K562 (cell line): ENCODE measurements around the gene NECTIN4. TPM values are rescaled to one million over a fixed set of nuclear protein-coding genes. Genes with fewer than 3 reads are reported as not detected.
A peak's percentile ranks its signal among the peaks of the same experiment; 100 is the strongest.

Experiments used
- ATAC-seq: fragments of 200-7000 bp; cut with Tn5 transposase; 3 replicates; pipeline ENCODE4 v1.9.1; 2020; ENCODE audit warnings: moderate library complexity
- BruUV-seq: library from RNA; stranded (reverse); fragments of 400-500 nt; replicated peaks from 2 replicates; lab custom pipeline; 2021; lab: Mats Ljungman, UMichigan
- CTCF ChIA-PET: fragments of 300-600 bp; formaldehyde crosslinking; extraction: SDS; loops from one replicate; lab custom pipeline; 2021; ENCODE audit warnings: low intra/inter-chr PET ratio; lab: Yijun Ruan, JAX
- POLR2A ChIA-PET: fragments of 300-600, 350-650 bp; sonication (Branson Sonifier 250); formaldehyde crosslinking; extraction: SDS; loops from one replicate; lab custom pipeline; 2021; ENCODE audit warnings: antibody characterized with exemption, inconsistent platforms; lab: Yijun Ruan, JAX
- DNase-seq, 4 experiments: peaks; one replicate each; pipeline versions ENCODE4 v3.0.0 to v3.0.0-alpha.2; 2011 to 2018; ENCODE audit warnings: low spot score in 3 of 4, mixed read lengths in 3 of 4; ENCODE audit errors: extremely low read depth in 1 of 4
- FAIRE-seq: peaks from 2 replicates; lab custom pipeline; 2011; peaks lifted over from hg19 to GRCh38; lab: Jason Lieb, UNC
- H2AFZ ChIP-seq: 2 replicates; pipeline ENCODE4 v1.6.0; 2011; ENCODE audit warnings: low read depth, low read length, control low read depth, inconsistent platforms
- H3K27ac ChIP-seq: fragments of 200-600 bp; 3 replicates; pipeline ENCODE4 v1.8.0; 2011; ENCODE audit warnings: low read depth, mild to moderate bottlenecking, control low read depth, inconsistent platforms, low read length, moderate library complexity, mixed read lengths; ENCODE audit errors: extremely low read depth
- H3K27me3 ChIP-seq, 2 experiments: fragments of 300-600 bp in 1 of 2; 2 replicates in 1 of 2; 3 replicates in 1 of 2; pipeline versions ENCODE4 v1.6.0 to v1.8.0; 2011; ENCODE audit warnings: inconsistent platforms in 2 of 2, low read length in 2 of 2, mild to moderate bottlenecking in 1 of 2, mixed read lengths in 1 of 2, moderate library complexity in 1 of 2; ENCODE audit not compliant: control insufficient read depth in 2 of 2, insufficient read depth in 2 of 2
- H3K36me3 ChIP-seq: fragments of 300-600 bp; 3 replicates; pipeline ENCODE4 v1.8.0; 2011; ENCODE audit warnings: mild to moderate bottlenecking, low read length, inconsistent platforms; ENCODE audit not compliant: control insufficient read depth, insufficient read depth
- H3K4me1 ChIP-seq, 2 experiments: fragments of 200-600 bp in 1 of 2; replicated peaks in 1 of 2; 2 replicates in 1 of 2; 3 replicates in 1 of 2; pipeline versions ENCODE4 v1.5.1 to v1.8.0; 2011; ENCODE audit warnings: inconsistent platforms in 2 of 2, low read length in 2 of 2, mild to moderate bottlenecking in 1 of 2, mixed read lengths in 1 of 2, moderate library complexity in 1 of 2; ENCODE audit not compliant: control insufficient read depth in 2 of 2, insufficient read depth in 2 of 2
- H3K4me2 ChIP-seq: 2 replicates; pipeline ENCODE4 v1.6.1; 2011; ENCODE audit warnings: low read length, control low read depth, inconsistent platforms, mixed read lengths; ENCODE audit not compliant: insufficient read depth
- H3K4me3 ChIP-seq: fragments of 200-600 bp; sonication (generic), shearing (Covaris generic); 2 replicates; pipeline ENCODE4 v1.5.1; 2016; ENCODE audit warnings: control low read depth, inconsistent platforms
- H3K79me2 ChIP-seq: fragments of 200-600 bp; 3 replicates; pipeline ENCODE4 v1.8.0; 2011; ENCODE audit warnings: low read length, inconsistent platforms; ENCODE audit not compliant: control insufficient read depth, insufficient read depth
- H3K9ac ChIP-seq, 2 experiments: 2 replicates each; pipeline versions ENCODE4 v1.6.0 to v1.6.1; 2011; ENCODE audit warnings: low read depth in 2 of 2, low read length in 2 of 2, control low read depth in 1 of 2, inconsistent platforms in 1 of 2, mild to moderate bottlenecking in 1 of 2, mixed read lengths in 1 of 2; ENCODE audit not compliant: insufficient read depth in 1 of 2
- H3K9me1 ChIP-seq: one replicate; pipeline ENCODE4 v1.6.0; 2011; ENCODE audit warnings: inconsistent platforms, mild to moderate bottlenecking, low read length, moderate library complexity; ENCODE audit not compliant: control insufficient read depth, insufficient read depth
- H3K9me3 ChIP-seq: replicated peaks from 2 replicates; pipeline ENCODE4 v1.5.1; 2011; ENCODE audit warnings: low read depth, low read length, inconsistent platforms; ENCODE audit not compliant: control insufficient read depth, insufficient read depth
- H4K20me1 ChIP-seq: replicated peaks from 2 replicates; pipeline ENCODE4 v1.6.1; 2011; ENCODE audit warnings: low read length, inconsistent platforms, mixed read lengths; ENCODE audit not compliant: control insufficient read depth, insufficient read depth
- AFF1 ChIP-seq, 2 experiments: fragments of 450-650 bp; IDR thresholded peaks; 2 replicates each; pipeline ENCODE4 v1.6.1; 2018; ENCODE audit warnings: mild to moderate bottlenecking in 2 of 2, low read depth in 1 of 2; ENCODE audit not compliant: partially characterized antibody in 2 of 2
- ATF3 ChIP-seq, 2 experiments: fragments of 450-650 bp in 1 of 2; sonication (generic) in 1 of 2; formaldehyde crosslinking in 1 of 2; IDR thresholded peaks in 1 of 2; conservative IDR thresholded peaks in 1 of 2; 2 replicates each; pipeline versions ENCODE4 v1.6.1 to v1.8.1; 2016 to 2023; ENCODE audit warnings: mild to moderate bottlenecking in 2 of 2, moderate library complexity in 2 of 2, inconsistent platforms in 1 of 2, missing genetic modification reagents in 1 of 2
- BRCA1 ChIP-seq, 2 experiments: fragments of 450-650 bp in 1 of 2; sonication (generic) in 1 of 2; formaldehyde crosslinking in 1 of 2; IDR thresholded peaks; 2 replicates each; pipeline versions ENCODE4 v1.5.0 to v1.6.1; 2017 to 2020; ENCODE audit warnings: mild to moderate bottlenecking in 1 of 2, missing genetic modification reagents in 1 of 2
- GATAD2B ChIP-seq: fragments of 450-650 bp; IDR thresholded peaks from 2 replicates; pipeline ENCODE4 v1.6.1; 2017; ENCODE audit warnings: mild to moderate bottlenecking, borderline replicate concordance
- HBP1 ChIP-seq: fragments of 450-650 bp; formaldehyde crosslinking; IDR thresholded peaks from 2 replicates; pipeline ENCODE4 v1.4.0; 2022; ENCODE audit warnings: missing genetic modification characterization
- KDM1A ChIP-seq, 2 experiments: fragments of 450-650 bp; IDR thresholded peaks; 2 replicates each; pipeline ENCODE4 v1.6.1; 2016; ENCODE audit warnings: mild to moderate bottlenecking in 2 of 2
- KDM5B ChIP-seq: fragments of 200-600 bp; sonication (generic); IDR thresholded peaks from 2 replicates; pipeline ENCODE4 v1.6.1; 2012; ENCODE audit warnings: low read depth, mild to moderate bottlenecking, moderate library complexity, low read length, control low read depth, inconsistent platforms; ENCODE audit not compliant: insufficient replicate concordance
- MTA2 ChIP-seq: fragments of 450-650 bp; IDR thresholded peaks from 2 replicates; pipeline ENCODE4 v1.6.1; 2016; ENCODE audit warnings: low read depth
- NFATC3 ChIP-seq: fragments of 450-650 bp; IDR thresholded peaks from 2 replicates; pipeline ENCODE4 v1.6.1; 2017; ENCODE audit warnings: mild to moderate bottlenecking
- NFE2 ChIP-seq: IDR thresholded peaks from 2 replicates; pipeline ENCODE4 v1.6.1; 2014; ENCODE audit warnings: antibody characterized with exemption, low read depth
- TRIM25 ChIP-seq: fragments of 450-650 bp; IDR thresholded peaks from 2 replicates; pipeline ENCODE4 v1.7.0; 2016; ENCODE audit warnings: borderline replicate concordance
- ZSCAN29 ChIP-seq: fragments of 450-650 bp; IDR thresholded peaks from 2 replicates; pipeline ENCODE4 v1.6.1; 2017
- WGBS: fragments of 100-300 bp; shearing (Covaris generic); methylation state at CpG from one replicate; pipeline ENCODE4 v1.1.6; 2016; ENCODE audit warnings: low coverage, mixed read lengths; ENCODE audit not compliant: insufficient coverage; ENCODE audit errors: missing lambda C conversion rate; 5-methylcytosine and 5-hydroxymethylcytosine counted together
- in situ Hi-C: fragments of 300-500 bp; cut with MboI; formaldehyde crosslinking; loops from 4 replicates; pipeline ENCODE4 v1.15.0; 2018; ENCODE audit warnings: inconsistent platforms, mixed read lengths
- intact Hi-C: fragments of 100-400 bp; cut with micrococcal nuclease; formaldehyde crosslinking; loops from 2 replicates; pipeline ENCODE4 v1.14.2; 2022
- polyA plus RNA-seq, 8 experiments: library from polyadenylated mRNA; depleted of rRNA in 4 of 8; stranded (reverse) in 5 of 8; unstranded in 3 of 8; fragments of >200 nt; fragmentation: Nextera tagmentation in 2 of 8; fragmentation: Illumina TruSeq in 1 of 8; extraction: Ambion mirVana in 2 of 8; extraction: Trizol in 1 of 8; gene quantifications; 2 replicates each; pipeline versions ENCODE4 v1.2.1 to v1.2.3, GENCODE V29; 2011 to 2014; ENCODE audit warnings: inconsistent platforms in 1 of 8, missing spikeins in 1 of 8
- total RNA-seq, 7 experiments: library from RNA; depleted of rRNA in 6 of 7; stranded (reverse); fragments of >200 nt in 6 of 7; fragmentation: Illumina TruSeq in 2 of 7; extraction: Trizol in 2 of 7; gene quantifications; 2 replicates each; pipeline versions ENCODE4 v1.2.1 to v1.2.3, GENCODE V29; 2011 to 2021; ENCODE audit warnings: low replicate concordance in 1 of 7

Gene NECTIN4
- total and polyA plus RNA-seq, 9 of the 15 experiments (the other 6 are each of a cell fraction or from before 2014, with no cell fraction given), result 0.01 to 0.09 TPM; not detected in 7

- WGBS, result under 1% methylated on average over 11 of the region's 11 CpGs
- peak; percentile 6; the same call in 1 of the 2 replicates for TF ChIP-seq GATAD2B
- TF ChIP-seq AFF1 (IDR thresholded peaks at IDR 0.05; ENCODE audit: low read depth in 1 of 2, partially characterized antibody in 2 of 2), result peak in 1 of 2 experiments; percentile 27
- TF ChIP-seq MTA2, result 0 out of 2 replicates have a peak, but pooled peaks have one; percentile 2
- TF ChIP-seq TRIM25, result 0 out of 2 replicates have a peak, but pooled peaks have one; percentile 55
- TF ChIP-seq HBP1 (CRISPR knock-in tag), result peak; percentile 1; the same call in 1 of the 2 replicates
- peak; percentile 31 for TF ChIP-seq KDM5B
- 0 out of 2 replicates have a peak, but pooled peaks have one; percentile 18 for TF ChIP-seq NFATC3
- TF ChIP-seq BRCA1 (IDR thresholded peaks at IDR 0.05), result no peak
- 0 out of 2 replicates have a peak, but pooled peaks have one; percentile 34 for TF ChIP-seq BRCA1 (CRISPR knock-in tag; IDR thresholded peaks at IDR 0.05)
- no peak for TF ChIP-seq ATF3 (IDR thresholded peaks at IDR 0.05)
- TF ChIP-seq ATF3 (CRISPR knock-in tag; conservative IDR thresholded peaks at IDR 0.05), result 0 out of 2 replicates have a peak, but pooled peaks have one; percentile 9
- TF ChIP-seq NFE2, result no peak
- peak; percentile 34 to 54; a peak in 3 of 4 replicates for TF ChIP-seq KDM1A (IDR thresholded peaks at IDR 0.05)
- TF ChIP-seq ZSCAN29, result no peak
Observed at GRCh38 chr1:161133220-161133740, 43.9 kb upstream of the NECTIN4 start.

More at GRCh38 chr1:161133220-161133740, 43.9 kb upstream of the NECTIN4 start:
- H3K27me3 ChIP-seq, result no peaks in the 10 kb centered on the region
- DNase-seq, result peak in 2 of 4 experiments; percentile 20 to 32
- POLR2A ChIA-PET, result interaction anchor here (0.6 to 4.2 kb wide), 26 partner anchors 8 to 770 kb away, joined by 3 to 20 read pairs (median 4); partner anchors contain the start of genes ADAMTS4, KLHDC9, NIT1 and PFDN2
- intact Hi-C loops (loop anchor here (5.0 to 10.0 kb wide), 3 partner anchors 34 to 408 kb away; partner anchors contain the start of gene PPOX), in situ Hi-C loops (no loop called here)
- CTCF ChIA-PET, result no interaction called here
- BruUV-seq, result TSS peak; percentile 81
- H3K4me1 ChIP-seq, result peaks cover 7 to 15% of the 10 kb centered on the region in 2 experiments; a peak in 3 of 5 replicates
- H3K4me3 ChIP-seq, result peak overlapping the region; percentile 57
- H3K36me3 ChIP-seq, result peaks cover 25% of the 10 kb centered on the region
- H3K27ac ChIP-seq, result peak overlapping the region; percentile 89
- H3K79me2 ChIP-seq, result peaks cover 56% of the 10 kb centered on the region
- H3K9me1 ChIP-seq, result no peaks in the 10 kb centered on the region
- no peaks in the 10 kb centered on the region for H3K9me3 ChIP-seq
- peak overlapping the region; percentile 94 for H2AFZ ChIP-seq
- H3K4me2 ChIP-seq, result peak overlapping the region; percentile 97
- no peaks in the 10 kb centered on the region for H4K20me1 ChIP-seq
- peak; percentile 14; the same call in 2 of the 3 replicates for ATAC-seq
- peak overlapping the region; percentile 90 for H3K9ac ChIP-seq
- no peak for FAIRE-seq
